HepG2 (cell line): ENCODE results near the gene IGF2BP1. TPM values are rescaled to one million over a fixed set of nuclear protein-coding genes. Genes with fewer than 3 reads are reported as not detected.

Source experiments
- CHCHD3 ChIP-seq: sonication (generic); formaldehyde crosslinking; IDR thresholded peaks from 2 replicates; pipeline ENCODE4 v1.8.0; 2022; ENCODE audit warnings: mild to moderate bottlenecking, missing genetic modification reagents, moderate library complexity
- EEA1 ChIP-seq: sonication (generic); formaldehyde crosslinking; IDR thresholded peaks from 2 replicates; pipeline ENCODE4 v1.5.1; 2020; ENCODE audit warnings: mild to moderate bottlenecking, missing genetic modification reagents, borderline replicate concordance
- ELF1 ChIP-seq: sonication (generic); formaldehyde crosslinking; IDR thresholded peaks from 2 replicates; pipeline ENCODE4 v1.4.0; 2020; ENCODE audit warnings: missing genetic modification reagents
- FOXJ3 ChIP-seq: sonication (generic); formaldehyde crosslinking; IDR thresholded peaks from 2 replicates; pipeline ENCODE4 v1.4.0; 2020; ENCODE audit warnings: missing genetic modification reagents, mild to moderate bottlenecking, borderline replicate concordance
- HMG20B ChIP-seq: conservative IDR thresholded peaks from 2 replicates; pipeline ENCODE4 v1.6.1; 2016; ENCODE audit warnings: missing genetic modification reagents, missing compliant biosample characterization
- ISL2 ChIP-seq: sonication (generic); formaldehyde crosslinking; IDR thresholded peaks from 2 replicates; pipeline ENCODE4 v1.5.0; 2020; ENCODE audit warnings: missing genetic modification reagents
- KAT8 ChIP-seq: IDR thresholded peaks from 2 replicates; pipeline ENCODE4 v1.6.1; 2016; ENCODE audit warnings: missing genetic modification reagents, missing compliant biosample characterization
- NCOA2 ChIP-seq: sonication (generic); formaldehyde crosslinking; IDR thresholded peaks from 2 replicates; pipeline ENCODE4 v1.8.0; 2022; ENCODE audit warnings: inconsistent platforms
- SOX6 ChIP-seq, 2 experiments: fragments of 450-650 bp in 1 of 2; sonication (generic) in 1 of 2; formaldehyde crosslinking in 1 of 2; IDR thresholded peaks; 2 replicates each; pipeline versions ENCODE4 v1.4.0 to v1.6.1; 2017 to 2020; ENCODE audit warnings: antibody characterized with exemption in 1 of 2, mild to moderate bottlenecking in 1 of 2, missing genetic modification reagents in 1 of 2
- SSRP1 ChIP-seq: IDR thresholded peaks from 2 replicates; pipeline ENCODE4 v1.6.1; 2016; ENCODE audit warnings: control low read depth
- TCF7L2 ChIP-seq: IDR thresholded peaks from 2 replicates; pipeline ENCODE4 v1.6.1; 2011; ENCODE audit warnings: mild to moderate bottlenecking, low read depth, low read length, moderate library complexity
- U2AF2 ChIP-seq: fragments of 200-400 bp; formaldehyde crosslinking; IDR thresholded peaks from 2 replicates; pipeline ENCODE4 v1.6.1; 2017; ENCODE audit warnings: low read depth, mild to moderate bottlenecking, low read length
- ZNF768 ChIP-seq: sonication (generic); formaldehyde crosslinking; IDR thresholded peaks from 2 replicates; pipeline ENCODE4 v1.4.0; 2020; ENCODE audit warnings: missing genetic modification reagents
- ZNF891 ChIP-seq: sonication (generic); formaldehyde crosslinking; IDR thresholded peaks from 2 replicates; pipeline ENCODE4 v1.5.0; 2020; ENCODE audit warnings: mild to moderate bottlenecking, missing genetic modification reagents
- polyA plus RNA-seq, 8 experiments: library from polyadenylated mRNA; depleted of rRNA in 3 of 8; stranded (reverse) in 7 of 8; unstranded in 1 of 8; fragments of >200 nt; fragmentation: Illumina TruSeq in 4 of 8; extraction: Trizol in 4 of 8; gene quantifications; 2 replicates each; pipeline versions ENCODE4 v1.2.1 to v1.2.3, GENCODE V29; 2011 to 2016; ENCODE audit warnings: low read depth in 4 of 8, missing spikeins in 1 of 8, mixed read lengths in 1 of 8; ENCODE audit not compliant: insufficient read depth in 1 of 8
- total RNA-seq, 5 experiments: library from RNA; depleted of rRNA; stranded (reverse); fragments of >200 nt; fragmentation: Illumina TruSeq; extraction: Trizol; gene quantifications; 2 replicates each; pipeline ENCODE4 v1.2.3, GENCODE V29; 2016; ENCODE audit warnings: low read depth in 1 of 5
- TF ChIP-seq, protein P1 (sequence below): sonication (generic); formaldehyde crosslinking; IDR thresholded peaks from 2 replicates; pipeline ENCODE4 v1.8.0; 2022; ENCODE audit warnings: mild to moderate bottlenecking, missing genetic modification reagents; ENCODE audit not compliant: insufficient replicate concordance
- TF ChIP-seq, protein P2 (sequence below): sonication (generic); formaldehyde crosslinking; IDR thresholded peaks from 2 replicates; pipeline ENCODE4 v1.8.1; 2023; ENCODE audit warnings: missing genetic modification reagents, mild to moderate bottlenecking, borderline replicate concordance
- TF ChIP-seq, protein P3 (sequence below): sonication (generic); formaldehyde crosslinking; IDR thresholded peaks from 2 replicates; pipeline ENCODE4 v1.5.0; 2020; ENCODE audit warnings: mild to moderate bottlenecking, missing genetic modification reagents
- TF ChIP-seq, protein P4 (sequence below): IDR thresholded peaks from 2 replicates; pipeline ENCODE4 v1.6.1; 2016; ENCODE audit warnings: low read depth, missing genetic modification reagents, missing compliant biosample characterization

The IGF2BP1 gene
- total and polyA plus RNA-seq, 2 of the 13 experiments (the other 11 are each of a cell fraction or from before 2014, with no cell fraction given): 29.7 to 75.1 TPM

DNA sequence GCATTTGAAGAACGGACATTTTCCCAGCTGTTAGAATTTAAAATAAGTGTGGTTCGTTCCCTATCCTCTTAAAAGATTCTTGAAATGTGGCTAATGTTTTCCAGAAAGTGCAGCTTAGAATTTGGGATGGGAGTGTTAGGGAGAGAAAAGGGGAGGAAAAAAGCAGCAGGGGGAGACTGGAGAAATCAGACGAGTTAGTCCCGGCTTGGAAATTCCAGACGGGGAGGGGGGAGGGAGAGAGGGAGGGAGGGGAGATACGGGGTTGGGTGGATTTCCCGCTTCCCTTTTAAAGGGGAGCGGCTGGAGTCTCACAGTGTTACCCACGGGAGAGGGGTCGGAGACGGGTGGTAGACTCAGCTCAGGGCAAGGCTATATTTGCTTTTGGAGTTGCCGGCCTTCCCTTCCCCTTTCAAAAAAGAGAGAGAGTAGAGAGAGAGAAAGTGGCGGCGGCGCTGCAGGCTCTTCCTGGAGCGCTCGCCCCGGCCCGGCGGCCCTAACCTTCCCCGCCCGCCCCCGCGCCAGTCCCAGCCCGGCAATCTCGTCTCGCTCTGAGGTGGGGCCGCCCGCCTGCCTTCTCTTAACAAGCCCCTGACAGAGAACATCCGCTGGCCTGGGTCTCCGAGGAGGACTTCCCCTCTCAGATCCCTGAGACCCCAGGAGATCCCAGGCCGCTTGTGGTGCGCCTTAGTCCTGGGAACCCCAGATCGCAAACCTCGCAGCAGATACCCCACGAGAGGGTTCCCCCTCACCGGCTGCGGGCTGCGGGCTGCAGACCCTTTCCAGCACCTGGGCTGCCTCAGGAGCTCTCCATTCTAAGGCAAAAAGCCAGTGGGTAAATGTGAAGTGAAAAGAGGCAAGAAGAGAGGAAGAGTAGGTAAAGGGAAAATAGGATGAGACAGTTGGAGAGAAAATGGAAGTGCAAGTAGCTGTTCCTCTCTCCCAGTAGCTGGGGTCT is 6.6 kb downstream of the IGF2BP1 start (continued):
- TF ChIP-seq, protein P1, sequence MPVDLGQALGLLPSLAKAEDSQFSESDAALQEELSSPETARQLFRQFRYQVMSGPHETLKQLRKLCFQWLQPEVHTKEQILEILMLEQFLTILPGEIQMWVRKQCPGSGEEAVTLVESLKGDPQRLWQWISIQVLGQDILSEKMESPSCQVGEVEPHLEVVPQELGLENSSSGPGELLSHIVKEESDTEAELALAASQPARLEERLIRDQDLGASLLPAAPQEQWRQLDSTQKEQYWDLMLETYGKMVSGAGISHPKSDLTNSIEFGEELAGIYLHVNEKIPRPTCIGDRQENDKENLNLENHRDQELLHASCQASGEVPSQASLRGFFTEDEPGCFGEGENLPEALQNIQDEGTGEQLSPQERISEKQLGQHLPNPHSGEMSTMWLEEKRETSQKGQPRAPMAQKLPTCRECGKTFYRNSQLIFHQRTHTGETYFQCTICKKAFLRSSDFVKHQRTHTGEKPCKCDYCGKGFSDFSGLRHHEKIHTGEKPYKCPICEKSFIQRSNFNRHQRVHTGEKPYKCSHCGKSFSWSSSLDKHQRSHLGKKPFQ (CRISPR knock-in tag): no peak
- no peak for TF ChIP-seq HMG20B
- no peak for TF ChIP-seq SOX6 (IDR thresholded peaks at IDR 0.05)
- TF ChIP-seq SOX6 (CRISPR knock-in tag; IDR thresholded peaks at IDR 0.05): no peak
- TF ChIP-seq, protein P2, sequence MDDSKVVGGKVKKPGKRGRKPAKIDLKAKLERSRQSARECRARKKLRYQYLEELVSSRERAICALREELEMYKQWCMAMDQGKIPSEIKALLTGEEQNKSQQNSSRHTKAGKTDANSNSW (CRISPR knock-in tag): no peak
- TF ChIP-seq SSRP1 (CRISPR knock-in tag): no peak
- TF ChIP-seq FOXJ3 (CRISPR knock-in tag): no peak
- no peak for TF ChIP-seq EEA1
- no peak for TF ChIP-seq ELF1 (CRISPR knock-in tag)
- peak; percentile 64; the same call in 1 of the 2 replicates for TF ChIP-seq ZNF891 (CRISPR knock-in tag)
- TF ChIP-seq NCOA2 (CRISPR knock-in tag): no peak
- no peak for TF ChIP-seq TCF7L2
- no peak for TF ChIP-seq U2AF2
- TF ChIP-seq ISL2 (CRISPR knock-in tag): 0 out of 2 replicates have a peak, but pooled peaks have one; percentile 5
- TF ChIP-seq CHCHD3: no peak
- TF ChIP-seq ZNF768 (CRISPR knock-in tag): no peak; the same call in 1 of the 2 replicates
- TF ChIP-seq KAT8: no peak
- TF ChIP-seq, protein P3, sequence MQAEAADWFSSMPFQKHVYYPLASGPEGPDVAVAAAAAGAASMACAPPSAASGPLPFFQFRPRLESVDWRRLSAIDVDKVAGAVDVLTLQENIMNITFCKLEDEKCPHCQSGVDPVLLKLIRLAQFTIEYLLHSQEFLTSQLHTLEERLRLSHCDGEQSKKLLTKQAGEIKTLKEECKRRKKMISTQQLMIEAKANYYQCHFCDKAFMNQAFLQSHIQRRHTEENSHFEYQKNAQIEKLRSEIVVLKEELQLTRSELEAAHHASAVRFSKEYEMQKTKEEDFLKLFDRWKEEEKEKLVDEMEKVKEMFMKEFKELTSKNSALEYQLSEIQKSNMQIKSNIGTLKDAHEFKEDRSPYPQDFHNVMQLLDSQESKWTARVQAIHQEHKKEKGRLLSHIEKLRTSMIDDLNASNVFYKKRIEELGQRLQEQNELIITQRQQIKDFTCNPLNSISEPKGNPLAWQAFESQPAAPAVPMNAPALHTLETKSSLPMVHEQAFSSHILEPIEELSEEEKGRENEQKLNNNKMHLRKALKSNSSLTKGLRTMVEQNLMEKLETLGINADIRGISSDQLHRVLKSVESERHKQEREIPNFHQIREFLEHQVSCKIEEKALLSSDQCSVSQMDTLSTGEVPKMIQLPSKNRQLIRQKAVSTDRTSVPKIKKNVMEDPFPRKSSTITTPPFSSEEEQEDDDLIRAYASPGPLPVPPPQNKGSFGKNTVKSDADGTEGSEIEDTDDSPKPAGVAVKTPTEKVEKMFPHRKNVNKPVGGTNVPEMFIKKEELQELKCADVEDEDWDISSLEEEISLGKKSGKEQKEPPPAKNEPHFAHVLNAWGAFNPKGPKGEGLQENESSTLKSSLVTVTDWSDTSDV (CRISPR knock-in tag): no peak
- TF ChIP-seq, protein P4, sequence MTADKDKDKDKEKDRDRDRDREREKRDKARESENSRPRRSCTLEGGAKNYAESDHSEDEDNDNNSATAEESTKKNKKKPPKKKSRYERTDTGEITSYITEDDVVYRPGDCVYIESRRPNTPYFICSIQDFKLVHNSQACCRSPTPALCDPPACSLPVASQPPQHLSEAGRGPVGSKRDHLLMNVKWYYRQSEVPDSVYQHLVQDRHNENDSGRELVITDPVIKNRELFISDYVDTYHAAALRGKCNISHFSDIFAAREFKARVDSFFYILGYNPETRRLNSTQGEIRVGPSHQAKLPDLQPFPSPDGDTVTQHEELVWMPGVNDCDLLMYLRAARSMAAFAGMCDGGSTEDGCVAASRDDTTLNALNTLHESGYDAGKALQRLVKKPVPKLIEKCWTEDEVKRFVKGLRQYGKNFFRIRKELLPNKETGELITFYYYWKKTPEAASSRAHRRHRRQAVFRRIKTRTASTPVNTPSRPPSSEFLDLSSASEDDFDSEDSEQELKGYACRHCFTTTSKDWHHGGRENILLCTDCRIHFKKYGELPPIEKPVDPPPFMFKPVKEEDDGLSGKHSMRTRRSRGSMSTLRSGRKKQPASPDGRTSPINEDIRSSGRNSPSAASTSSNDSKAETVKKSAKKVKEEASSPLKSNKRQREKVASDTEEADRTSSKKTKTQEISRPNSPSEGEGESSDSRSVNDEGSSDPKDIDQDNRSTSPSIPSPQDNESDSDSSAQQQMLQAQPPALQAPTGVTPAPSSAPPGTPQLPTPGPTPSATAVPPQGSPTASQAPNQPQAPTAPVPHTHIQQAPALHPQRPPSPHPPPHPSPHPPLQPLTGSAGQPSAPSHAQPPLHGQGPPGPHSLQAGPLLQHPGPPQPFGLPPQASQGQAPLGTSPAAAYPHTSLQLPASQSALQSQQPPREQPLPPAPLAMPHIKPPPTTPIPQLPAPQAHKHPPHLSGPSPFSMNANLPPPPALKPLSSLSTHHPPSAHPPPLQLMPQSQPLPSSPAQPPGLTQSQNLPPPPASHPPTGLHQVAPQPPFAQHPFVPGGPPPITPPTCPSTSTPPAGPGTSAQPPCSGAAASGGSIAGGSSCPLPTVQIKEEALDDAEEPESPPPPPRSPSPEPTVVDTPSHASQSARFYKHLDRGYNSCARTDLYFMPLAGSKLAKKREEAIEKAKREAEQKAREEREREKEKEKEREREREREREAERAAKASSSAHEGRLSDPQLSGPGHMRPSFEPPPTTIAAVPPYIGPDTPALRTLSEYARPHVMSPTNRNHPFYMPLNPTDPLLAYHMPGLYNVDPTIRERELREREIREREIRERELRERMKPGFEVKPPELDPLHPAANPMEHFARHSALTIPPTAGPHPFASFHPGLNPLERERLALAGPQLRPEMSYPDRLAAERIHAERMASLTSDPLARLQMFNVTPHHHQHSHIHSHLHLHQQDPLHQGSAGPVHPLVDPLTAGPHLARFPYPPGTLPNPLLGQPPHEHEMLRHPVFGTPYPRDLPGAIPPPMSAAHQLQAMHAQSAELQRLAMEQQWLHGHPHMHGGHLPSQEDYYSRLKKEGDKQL (CRISPR knock-in tag): no peak
